HepG2 (cell line): ENCODE data around the gene KLF13. TPM values are rescaled to one million over a fixed set of nuclear protein-coding genes. Genes with fewer than 3 reads are reported as not detected.

Experiments
- GPN1 ChIP-seq: sonication (generic); formaldehyde crosslinking; IDR thresholded peaks from 2 replicates; pipeline ENCODE4 v1.5.1; 2020; ENCODE audit warnings: missing genetic modification reagents, borderline replicate concordance
- MAFF ChIP-seq: IDR thresholded peaks from 2 replicates; pipeline ENCODE4 v1.6.1; 2011; ENCODE audit warnings: low read depth, low read length, improper control_type of control experiment
- MIXL1 ChIP-seq: IDR thresholded peaks from 2 replicates; pipeline ENCODE4 v1.6.1; 2016
- NR2F6 ChIP-seq, 2 experiments: IDR thresholded peaks; 2 replicates each; pipeline ENCODE4 v1.6.1; 2016; ENCODE audit warnings: antibody characterized with exemption in 1 of 2, mild to moderate bottlenecking in 1 of 2
- PITX1 ChIP-seq: sonication (generic); formaldehyde crosslinking; IDR thresholded peaks from 2 replicates; pipeline ENCODE4 v1.5.1; 2020; ENCODE audit warnings: mild to moderate bottlenecking, missing genetic modification reagents
- TOE1 ChIP-seq: sonication (generic); formaldehyde crosslinking; IDR thresholded peaks from 2 replicates; pipeline ENCODE4 v1.4.0; 2020; ENCODE audit warnings: mild to moderate bottlenecking, missing genetic modification reagents
- ZMYM4 ChIP-seq: sonication (generic); formaldehyde crosslinking; IDR thresholded peaks from 2 replicates; pipeline ENCODE4 v1.8.1; 2023; ENCODE audit warnings: mild to moderate bottlenecking, missing genetic modification reagents
- ZNF224 ChIP-seq: sonication (generic); formaldehyde crosslinking; IDR thresholded peaks from 2 replicates; pipeline ENCODE4 v1.5.0; 2020; ENCODE audit warnings: mild to moderate bottlenecking, missing genetic modification reagents
- polyA plus RNA-seq, 8 experiments: library from polyadenylated mRNA; depleted of rRNA in 3 of 8; stranded (reverse) in 7 of 8; unstranded in 1 of 8; fragments of >200 nt; fragmentation: Illumina TruSeq in 4 of 8; extraction: Trizol in 4 of 8; gene quantifications; 2 replicates each; pipeline versions ENCODE4 v1.2.1 to v1.2.3, GENCODE V29; 2011 to 2016; ENCODE audit warnings: low read depth in 4 of 8, missing spikeins in 1 of 8, mixed read lengths in 1 of 8; ENCODE audit not compliant: insufficient read depth in 1 of 8
- total RNA-seq, 5 experiments: library from RNA; depleted of rRNA; stranded (reverse); fragments of >200 nt; fragmentation: Illumina TruSeq; extraction: Trizol; gene quantifications; 2 replicates each; pipeline ENCODE4 v1.2.3, GENCODE V29; 2016; ENCODE audit warnings: low read depth in 1 of 5
- TF ChIP-seq, protein P1 (sequence below): sonication (generic); formaldehyde crosslinking; conservative IDR thresholded peaks from 2 replicates; pipeline ENCODE4 v1.4.0; 2020; ENCODE audit warnings: mild to moderate bottlenecking, missing genetic modification reagents, moderate library complexity

The KLF13 gene
- total and polyA plus RNA-seq, 2 of the 13 experiments (the other 11 are each of a cell fraction or from before 2014, with no cell fraction given): 16.8 to 25.1 TPM

DNA sequence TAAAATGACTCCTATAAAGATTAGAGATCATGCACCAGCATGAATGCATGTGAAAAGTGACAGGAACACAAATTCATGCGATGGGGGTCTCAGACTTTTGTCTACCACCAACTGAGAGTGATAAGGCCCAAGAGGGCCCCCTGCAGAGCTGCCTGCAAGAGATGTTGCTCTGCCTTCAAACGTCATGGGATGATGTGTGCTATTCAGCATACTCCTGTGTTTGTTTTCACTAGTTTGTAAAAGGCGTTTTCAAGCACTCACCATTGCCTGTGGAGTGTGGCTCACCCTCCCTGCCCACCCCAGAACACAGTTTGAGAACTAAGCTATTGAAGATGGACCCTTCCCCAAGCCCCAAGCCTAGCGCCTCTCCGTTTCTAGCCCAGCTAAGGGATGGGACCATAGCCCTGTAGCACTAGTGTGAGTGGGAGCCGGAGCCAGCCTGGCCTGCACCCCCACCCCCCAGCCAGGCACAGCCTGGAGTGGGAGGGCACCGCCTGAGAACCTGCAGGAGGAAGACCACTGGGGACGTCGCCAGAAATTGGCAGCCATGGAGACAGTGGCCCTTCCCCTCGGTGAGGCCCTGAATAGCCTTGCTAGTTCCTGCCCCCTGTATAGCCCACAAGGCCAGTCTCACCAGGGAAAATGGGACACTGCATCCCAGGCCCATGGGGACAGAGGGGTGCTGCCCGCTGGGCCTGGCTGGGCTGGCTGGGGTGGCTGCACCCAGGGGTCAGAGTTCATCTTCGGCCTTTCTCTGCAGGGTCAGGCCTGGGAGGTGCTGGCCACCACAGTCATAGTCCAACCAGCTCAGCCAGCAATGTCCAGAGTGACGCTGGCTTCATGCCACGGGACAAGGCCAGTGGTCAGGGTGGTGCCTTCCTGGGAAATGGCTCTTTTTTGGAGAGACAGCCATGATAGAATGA lies 22.6 kb upstream of the KLF13 start (continued):
- TF ChIP-seq MIXL1 (CRISPR knock-in tag) (no peak), MAFF (no peak), NR2F6 (IDR thresholded peaks at IDR 0.05) (peak; percentile 54; the same call in 1 of the 2 replicates), NR2F6 (CRISPR knock-in tag; IDR thresholded peaks at IDR 0.05) (peak; percentile 70), TOE1 (CRISPR knock-in tag) (no peak), ZMYM4 (CRISPR knock-in tag) (no peak), PITX1 (CRISPR knock-in tag) (no peak), GPN1 (CRISPR knock-in tag) (no peak), ZNF224 (CRISPR knock-in tag) (no peak)
- TF ChIP-seq, protein P1, sequence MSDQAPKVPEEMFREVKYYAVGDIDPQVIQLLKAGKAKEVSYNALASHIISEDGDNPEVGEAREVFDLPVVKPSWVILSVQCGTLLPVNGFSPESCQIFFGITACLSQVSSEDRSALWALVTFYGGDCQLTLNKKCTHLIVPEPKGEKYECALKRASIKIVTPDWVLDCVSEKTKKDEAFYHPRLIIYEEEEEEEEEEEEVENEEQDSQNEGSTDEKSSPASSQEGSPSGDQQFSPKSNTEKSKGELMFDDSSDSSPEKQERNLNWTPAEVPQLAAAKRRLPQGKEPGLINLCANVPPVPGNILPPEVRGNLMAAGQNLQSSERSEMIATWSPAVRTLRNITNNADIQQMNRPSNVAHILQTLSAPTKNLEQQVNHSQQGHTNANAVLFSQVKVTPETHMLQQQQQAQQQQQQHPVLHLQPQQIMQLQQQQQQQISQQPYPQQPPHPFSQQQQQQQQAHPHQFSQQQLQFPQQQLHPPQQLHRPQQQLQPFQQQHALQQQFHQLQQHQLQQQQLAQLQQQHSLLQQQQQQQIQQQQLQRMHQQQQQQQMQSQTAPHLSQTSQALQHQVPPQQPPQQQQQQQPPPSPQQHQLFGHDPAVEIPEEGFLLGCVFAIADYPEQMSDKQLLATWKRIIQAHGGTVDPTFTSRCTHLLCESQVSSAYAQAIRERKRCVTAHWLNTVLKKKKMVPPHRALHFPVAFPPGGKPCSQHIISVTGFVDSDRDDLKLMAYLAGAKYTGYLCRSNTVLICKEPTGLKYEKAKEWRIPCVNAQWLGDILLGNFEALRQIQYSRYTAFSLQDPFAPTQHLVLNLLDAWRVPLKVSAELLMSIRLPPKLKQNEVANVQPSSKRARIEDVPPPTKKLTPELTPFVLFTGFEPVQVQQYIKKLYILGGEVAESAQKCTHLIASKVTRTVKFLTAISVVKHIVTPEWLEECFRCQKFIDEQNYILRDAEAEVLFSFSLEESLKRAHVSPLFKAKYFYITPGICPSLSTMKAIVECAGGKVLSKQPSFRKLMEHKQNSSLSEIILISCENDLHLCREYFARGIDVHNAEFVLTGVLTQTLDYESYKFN (CRISPR knock-in tag): peak; percentile 30; the same call in 1 of the 2 replicates
